ENCODE results near the gene CEP128.

The CEP128 gene

DNA sequence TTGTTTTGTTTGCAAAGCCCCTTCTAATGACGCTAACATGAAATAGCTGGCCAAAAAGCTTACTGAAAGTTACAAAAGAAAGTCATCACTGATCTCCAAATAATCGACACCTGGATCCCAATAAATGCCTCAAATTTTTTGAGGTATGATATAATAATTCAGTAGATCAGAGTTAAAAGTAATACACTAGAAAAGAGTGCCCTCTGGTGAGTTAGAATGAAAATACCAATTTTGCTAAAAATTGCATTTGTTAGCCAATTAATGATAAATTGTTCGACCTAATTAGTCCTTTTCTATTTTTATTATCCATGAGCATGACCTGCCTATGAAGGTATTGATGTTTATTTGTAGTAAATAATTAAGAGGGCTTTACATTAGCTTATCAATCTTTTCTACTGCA, 78.6 kb downstream of the CEP128 start:
- in situ Hi-C loops (cut with MboI; ENCODE audit: low sequenced_read_pairs, unreplicated experiment), result loop anchor here (25.0 kb wide), 1 partner anchor 651 kb away; the partner anchor contains the start of gene DIO2
- DNase-seq (ENCODE audit: low spot score), result no peak
- no peak for TF ChIP-seq CTCF (IDR thresholded peaks at IDR 0.05; ENCODE audit: borderline replicate concordance, control extremely low read depth, extremely low read depth, insufficient read depth, missing control alignments)

DNA sequence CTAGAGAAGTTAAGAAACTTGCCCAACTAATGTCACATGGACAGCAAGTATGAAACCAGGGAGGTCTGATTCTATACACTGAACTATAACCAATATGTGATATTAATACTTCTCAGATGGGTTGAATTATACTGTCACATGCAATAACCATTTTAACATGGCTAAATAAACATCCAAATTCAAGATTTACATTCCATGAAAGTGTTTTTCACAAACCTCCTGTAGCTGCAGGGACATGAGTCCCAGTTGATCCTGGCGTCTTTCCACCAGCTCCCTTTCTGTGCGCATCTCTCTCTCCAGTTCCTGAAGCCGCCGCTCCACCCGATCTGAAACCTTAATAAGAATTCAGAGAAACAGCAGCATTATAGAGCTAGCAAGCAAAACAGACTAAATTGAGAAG, 79.0 kb downstream of the CEP128 start:
- DNase-seq (ENCODE audit: low spot score), result no peak
- in situ Hi-C loops (cut with MboI; ENCODE audit: low sequenced_read_pairs, unreplicated experiment), result loop anchor here (25.0 kb wide), 1 partner anchor 650 kb away; the partner anchor contains the start of gene DIO2
- no peak for TF ChIP-seq CTCF (IDR thresholded peaks at IDR 0.05; ENCODE audit: borderline replicate concordance, control extremely low read depth, extremely low read depth, insufficient read depth, missing control alignments)

- no peak for DNase-seq (ENCODE audit: low spot score)
- peak; percentile 40 for TF ChIP-seq CTCF (IDR thresholded peaks at IDR 0.05; ENCODE audit: borderline replicate concordance, control extremely low read depth, extremely low read depth, insufficient read depth, missing control alignments)
- in situ Hi-C loops (cut with MboI; ENCODE audit: low sequenced_read_pairs, unreplicated experiment), result loop anchor here (25.0 kb wide), 1 partner anchor 638 kb away; the partner anchor contains the start of gene DIO2
Observed at GRCh38 chr14:80850197-80850814, 91.2 kb downstream of the CEP128 start.

GRCh38 chr14:80847070-80847469, 94.5 kb downstream of the CEP128 start:
- DNase-seq (ENCODE audit: low spot score), result no peak
- no peak for TF ChIP-seq CTCF (IDR thresholded peaks at IDR 0.05; ENCODE audit: borderline replicate concordance, control extremely low read depth, extremely low read depth, insufficient read depth, missing control alignments)
- in situ Hi-C loops (cut with MboI; ENCODE audit: low sequenced_read_pairs, unreplicated experiment), result loop anchor here (25.0 kb wide), 1 partner anchor 1885 kb away; no protein-coding TSS in a partner anchor

GRCh38 chr14:80845856-80846255, 95.7 kb downstream of the CEP128 start:
- TF ChIP-seq CTCF (IDR thresholded peaks at IDR 0.05; ENCODE audit: borderline replicate concordance, control extremely low read depth, extremely low read depth, insufficient read depth, missing control alignments), result no peak
- in situ Hi-C loops (cut with MboI; ENCODE audit: low sequenced_read_pairs, unreplicated experiment), result loop anchor here (25.0 kb wide), 1 partner anchor 1884 kb away; no protein-coding TSS in a partner anchor
- DNase-seq (ENCODE audit: low spot score), result no peak

- TF ChIP-seq CTCF (IDR thresholded peaks at IDR 0.05; ENCODE audit: borderline replicate concordance, control extremely low read depth, extremely low read depth, insufficient read depth, missing control alignments), result no peak
- in situ Hi-C loops (cut with MboI; ENCODE audit: low sequenced_read_pairs, unreplicated experiment), result loop anchor here (25.0 kb wide), 1 partner anchor 1883 kb away; no protein-coding TSS in a partner anchor
- DNase-seq (ENCODE audit: low spot score), result no peak
Observed at GRCh38 chr14:80844872-80845271, 96.7 kb downstream of the CEP128 start.
